ENCODE results near the gene RGS3.

- TF ChIP-seq POLR2AphosphoS5 (IDR thresholded peaks at IDR 0.05; ENCODE audit: low read depth, low read length): no peak
- no peak for TF ChIP-seq POLR2A (IDR thresholded peaks at IDR 0.05; ENCODE audit: low read depth, low read length)
- TF ChIP-seq TAF1 (IDR thresholded peaks at IDR 0.05; ENCODE audit: borderline replicate concordance, low read depth, low read length): no peak
Measured at GRCh38 chr9:113519426-113520108, 56.0 kb downstream of the RGS3 start.
